K562 (cell line): ENCODE data around the gene RIT2. TPM values are rescaled to one million over a fixed set of nuclear protein-coding genes. Genes with fewer than 3 reads are reported as not detected.

Experiments
- ATAC-seq: fragments of 200-7000 bp; cut with Tn5 transposase; 3 replicates; pipeline ENCODE4 v1.9.1; 2020; ENCODE audit warnings: moderate library complexity
- BruUV-seq: library from RNA; stranded (reverse); fragments of 400-500 nt; replicated peaks from 2 replicates; lab custom pipeline; 2021; lab: Mats Ljungman, UMichigan
- CTCF ChIA-PET: fragments of 300-600 bp; formaldehyde crosslinking; extraction: SDS; loops from one replicate; lab custom pipeline; 2021; ENCODE audit warnings: low intra/inter-chr PET ratio; lab: Yijun Ruan, JAX
- POLR2A ChIA-PET: fragments of 300-600, 350-650 bp; sonication (Branson Sonifier 250); formaldehyde crosslinking; extraction: SDS; loops from one replicate; lab custom pipeline; 2021; ENCODE audit warnings: antibody characterized with exemption, inconsistent platforms; lab: Yijun Ruan, JAX
- DNase-seq, 4 experiments: peaks; one replicate each; pipeline versions ENCODE4 v3.0.0 to v3.0.0-alpha.2; 2011 to 2018; ENCODE audit warnings: low spot score in 3 of 4, mixed read lengths in 3 of 4; ENCODE audit errors: extremely low read depth in 1 of 4
- FAIRE-seq: peaks from 2 replicates; lab custom pipeline; 2011; peaks lifted over from hg19 to GRCh38; lab: Jason Lieb, UNC
- H2AFZ ChIP-seq: 2 replicates; pipeline ENCODE4 v1.6.0; 2011; ENCODE audit warnings: low read depth, low read length, control low read depth, inconsistent platforms
- H3K27ac ChIP-seq: fragments of 200-600 bp; 3 replicates; pipeline ENCODE4 v1.8.0; 2011; ENCODE audit warnings: low read depth, mild to moderate bottlenecking, control low read depth, inconsistent platforms, low read length, moderate library complexity, mixed read lengths; ENCODE audit errors: extremely low read depth
- H3K27me3 ChIP-seq, 2 experiments: fragments of 300-600 bp in 1 of 2; 2 replicates in 1 of 2; 3 replicates in 1 of 2; pipeline versions ENCODE4 v1.6.0 to v1.8.0; 2011; ENCODE audit warnings: inconsistent platforms in 2 of 2, low read length in 2 of 2, mild to moderate bottlenecking in 1 of 2, mixed read lengths in 1 of 2, moderate library complexity in 1 of 2; ENCODE audit not compliant: control insufficient read depth in 2 of 2, insufficient read depth in 2 of 2
- H3K36me3 ChIP-seq: fragments of 300-600 bp; 3 replicates; pipeline ENCODE4 v1.8.0; 2011; ENCODE audit warnings: mild to moderate bottlenecking, low read length, inconsistent platforms; ENCODE audit not compliant: control insufficient read depth, insufficient read depth
- H3K4me1 ChIP-seq, 2 experiments: fragments of 200-600 bp in 1 of 2; replicated peaks in 1 of 2; 2 replicates in 1 of 2; 3 replicates in 1 of 2; pipeline versions ENCODE4 v1.5.1 to v1.8.0; 2011; ENCODE audit warnings: inconsistent platforms in 2 of 2, low read length in 2 of 2, mild to moderate bottlenecking in 1 of 2, mixed read lengths in 1 of 2, moderate library complexity in 1 of 2; ENCODE audit not compliant: control insufficient read depth in 2 of 2, insufficient read depth in 2 of 2
- H3K4me2 ChIP-seq: 2 replicates; pipeline ENCODE4 v1.6.1; 2011; ENCODE audit warnings: low read length, control low read depth, inconsistent platforms, mixed read lengths; ENCODE audit not compliant: insufficient read depth
- H3K4me3 ChIP-seq: fragments of 200-600 bp; sonication (generic), shearing (Covaris generic); 2 replicates; pipeline ENCODE4 v1.5.1; 2016; ENCODE audit warnings: control low read depth, inconsistent platforms
- H3K79me2 ChIP-seq: fragments of 200-600 bp; 3 replicates; pipeline ENCODE4 v1.8.0; 2011; ENCODE audit warnings: low read length, inconsistent platforms; ENCODE audit not compliant: control insufficient read depth, insufficient read depth
- H3K9ac ChIP-seq, 2 experiments: 2 replicates each; pipeline versions ENCODE4 v1.6.0 to v1.6.1; 2011; ENCODE audit warnings: low read depth in 2 of 2, low read length in 2 of 2, control low read depth in 1 of 2, inconsistent platforms in 1 of 2, mild to moderate bottlenecking in 1 of 2, mixed read lengths in 1 of 2; ENCODE audit not compliant: insufficient read depth in 1 of 2
- H3K9me1 ChIP-seq: one replicate; pipeline ENCODE4 v1.6.0; 2011; ENCODE audit warnings: inconsistent platforms, mild to moderate bottlenecking, low read length, moderate library complexity; ENCODE audit not compliant: control insufficient read depth, insufficient read depth
- H3K9me3 ChIP-seq: replicated peaks from 2 replicates; pipeline ENCODE4 v1.5.1; 2011; ENCODE audit warnings: low read depth, low read length, inconsistent platforms; ENCODE audit not compliant: control insufficient read depth, insufficient read depth
- H4K20me1 ChIP-seq: replicated peaks from 2 replicates; pipeline ENCODE4 v1.6.1; 2011; ENCODE audit warnings: low read length, inconsistent platforms, mixed read lengths; ENCODE audit not compliant: control insufficient read depth, insufficient read depth
- BRF1 ChIP-seq: IDR thresholded peaks from 3 replicates; pipeline ENCODE4 v1.6.1; 2011; ENCODE audit warnings: borderline replicate concordance, mild to moderate bottlenecking; ENCODE audit not compliant: insufficient read length; ENCODE audit errors: extremely low read depth
- HNRNPL ChIP-seq: fragments of 200-400 bp; formaldehyde crosslinking; IDR thresholded peaks from 2 replicates; pipeline ENCODE4 v1.6.1; 2017; ENCODE audit warnings: low read depth, mild to moderate bottlenecking, low read length
- KAT7 ChIP-seq: sonication (generic); formaldehyde crosslinking; IDR thresholded peaks from 2 replicates; pipeline ENCODE4 v1.8.0; 2022; ENCODE audit warnings: missing genetic modification reagents, mild to moderate bottlenecking, borderline replicate concordance
- MEIS2 ChIP-seq: fragments of 450-650 bp; IDR thresholded peaks from 2 replicates; pipeline ENCODE4 v1.6.1; 2014; ENCODE audit warnings: mild to moderate bottlenecking; ENCODE audit not compliant: partially characterized antibody
- MNT ChIP-seq, 2 experiments: fragments of 450-650 bp; conservative IDR thresholded peaks; 2 replicates each; pipeline ENCODE4 v1.6.1; 2017; ENCODE audit warnings: mild to moderate bottlenecking in 2 of 2, moderate library complexity in 2 of 2
- STAG1 ChIP-seq: sonication (generic); formaldehyde crosslinking; IDR thresholded peaks from 2 replicates; pipeline ENCODE4 v1.5.0; 2020; ENCODE audit warnings: missing genetic modification reagents, borderline replicate concordance
- ZHX1 ChIP-seq: fragments of 150-350 bp; conservative IDR thresholded peaks from 2 replicates; pipeline ENCODE4 v1.6.1; 2014; ENCODE audit warnings: low read length
- ZNF76 ChIP-seq: fragments of 250-450 bp; sonication (Bioruptor Pico); IDR thresholded peaks from 2 replicates; pipeline ENCODE4 v1.4.0; 2020; ENCODE audit warnings: mild to moderate bottlenecking, moderate library complexity, borderline replicate concordance
- WGBS: fragments of 100-300 bp; shearing (Covaris generic); methylation state at CpG from one replicate; pipeline ENCODE4 v1.1.6; 2016; ENCODE audit warnings: low coverage, mixed read lengths; ENCODE audit not compliant: insufficient coverage; ENCODE audit errors: missing lambda C conversion rate; 5-methylcytosine and 5-hydroxymethylcytosine counted together
- in situ Hi-C: fragments of 300-500 bp; cut with MboI; formaldehyde crosslinking; loops from 4 replicates; pipeline ENCODE4 v1.15.0; 2018; ENCODE audit warnings: inconsistent platforms, mixed read lengths
- intact Hi-C: fragments of 100-400 bp; cut with micrococcal nuclease; formaldehyde crosslinking; loops from 2 replicates; pipeline ENCODE4 v1.14.2; 2022
- polyA plus RNA-seq, 8 experiments: library from polyadenylated mRNA; depleted of rRNA in 4 of 8; stranded (reverse) in 5 of 8; unstranded in 3 of 8; fragments of >200 nt; fragmentation: Nextera tagmentation in 2 of 8; fragmentation: Illumina TruSeq in 1 of 8; extraction: Ambion mirVana in 2 of 8; extraction: Trizol in 1 of 8; gene quantifications; 2 replicates each; pipeline versions ENCODE4 v1.2.1 to v1.2.3, GENCODE V29; 2011 to 2014; ENCODE audit warnings: inconsistent platforms in 1 of 8, missing spikeins in 1 of 8
- total RNA-seq, 7 experiments: library from RNA; depleted of rRNA in 6 of 7; stranded (reverse); fragments of >200 nt in 6 of 7; fragmentation: Illumina TruSeq in 2 of 7; extraction: Trizol in 2 of 7; gene quantifications; 2 replicates each; pipeline versions ENCODE4 v1.2.1 to v1.2.3, GENCODE V29; 2011 to 2021; ENCODE audit warnings: low replicate concordance in 1 of 7
- TF ChIP-seq, protein P1 (sequence below): IDR thresholded peaks from 2 replicates; pipeline ENCODE4 v1.6.1; 2011; ENCODE audit warnings: borderline replicate concordance, low read depth, mild to moderate bottlenecking, moderate library complexity, low read length; ENCODE audit not compliant: insufficient read depth, poor library complexity, severe bottlenecking
- TF ChIP-seq, protein P2 (sequence below): fragments of 200-800 bp; sonication (Bioruptor generic); IDR thresholded peaks from 2 replicates; pipeline ENCODE4 v1.6.1; 2016; ENCODE audit warnings: missing genetic modification characterization, missing compliant biosample characterization

RIT2 gene
- total and polyA plus RNA-seq, 9 of the 15 experiments (the other 6 are each of a cell fraction or from before 2014, with no cell fraction given) = not detected

DNA sequence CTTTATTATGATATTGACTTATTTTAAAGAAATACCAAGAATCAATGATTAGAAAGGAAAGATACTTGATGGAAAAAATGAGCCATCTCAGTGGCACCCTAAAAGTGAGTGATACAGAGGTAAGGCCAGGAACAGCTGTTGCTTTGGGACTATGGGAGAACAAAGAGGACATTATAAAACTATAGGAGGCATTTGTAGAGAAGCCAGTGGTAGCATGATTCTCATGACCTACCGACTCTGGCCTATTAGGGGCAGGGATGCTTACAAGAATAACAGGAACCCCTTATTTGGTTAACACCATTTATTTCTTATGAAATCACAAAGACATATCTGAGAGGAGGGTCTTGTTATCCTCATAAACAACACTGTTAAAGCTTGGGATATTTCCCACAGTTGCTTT is 162.2 kb downstream of the RIT2 start:
- Histone ChIP-seq H3K4me2 (no peak overlapping the region), H3K4me1 (no peaks in the 10 kb centered on the region), H3K27ac (no peak overlapping the region), H4K20me1 (no peaks in the 10 kb centered on the region), H3K4me3 (no peak overlapping the region), H2AFZ (no peak overlapping the region), H3K36me3 (no peaks in the 10 kb centered on the region), H3K9ac (no peak overlapping the region), H3K9me1 (no peaks in the 10 kb centered on the region), H3K27me3 (no peaks in the 10 kb centered on the region), H3K79me2 (no peaks in the 10 kb centered on the region), H3K9me3 (no peaks in the 10 kb centered on the region)
- WGBS = 0% methylated on average over 1 of the region's 1 CpG
- BruUV-seq = no TSS peak
- intact Hi-C loops = no loop called here
- DNase-seq = no peak
- no peak for ATAC-seq
- no peak for FAIRE-seq
- POLR2A ChIA-PET = no interaction called here
- CTCF ChIA-PET = no interaction called here
- in situ Hi-C loops = no loop called here
- TF ChIP-seq KAT7 (CRISPR knock-in tag) (no peak), ZHX1 (no peak), BRF1 (no peak), STAG1 (CRISPR knock-in tag) (no peak), MNT (conservative IDR thresholded peaks at IDR 0.05) (no peak), HNRNPL (no peak), ZNF76 (CRISPR knock-in tag) (no peak), MEIS2 (no peak)
- TF ChIP-seq, protein P1, sequence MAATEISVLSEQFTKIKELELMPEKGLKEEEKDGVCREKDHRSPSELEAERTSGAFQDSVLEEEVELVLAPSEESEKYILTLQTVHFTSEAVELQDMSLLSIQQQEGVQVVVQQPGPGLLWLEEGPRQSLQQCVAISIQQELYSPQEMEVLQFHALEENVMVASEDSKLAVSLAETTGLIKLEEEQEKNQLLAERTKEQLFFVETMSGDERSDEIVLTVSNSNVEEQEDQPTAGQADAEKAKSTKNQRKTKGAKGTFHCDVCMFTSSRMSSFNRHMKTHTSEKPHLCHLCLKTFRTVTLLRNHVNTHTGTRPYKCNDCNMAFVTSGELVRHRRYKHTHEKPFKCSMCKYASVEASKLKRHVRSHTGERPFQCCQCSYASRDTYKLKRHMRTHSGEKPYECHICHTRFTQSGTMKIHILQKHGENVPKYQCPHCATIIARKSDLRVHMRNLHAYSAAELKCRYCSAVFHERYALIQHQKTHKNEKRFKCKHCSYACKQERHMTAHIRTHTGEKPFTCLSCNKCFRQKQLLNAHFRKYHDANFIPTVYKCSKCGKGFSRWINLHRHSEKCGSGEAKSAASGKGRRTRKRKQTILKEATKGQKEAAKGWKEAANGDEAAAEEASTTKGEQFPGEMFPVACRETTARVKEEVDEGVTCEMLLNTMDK = no peak
- TF ChIP-seq, protein P2, sequence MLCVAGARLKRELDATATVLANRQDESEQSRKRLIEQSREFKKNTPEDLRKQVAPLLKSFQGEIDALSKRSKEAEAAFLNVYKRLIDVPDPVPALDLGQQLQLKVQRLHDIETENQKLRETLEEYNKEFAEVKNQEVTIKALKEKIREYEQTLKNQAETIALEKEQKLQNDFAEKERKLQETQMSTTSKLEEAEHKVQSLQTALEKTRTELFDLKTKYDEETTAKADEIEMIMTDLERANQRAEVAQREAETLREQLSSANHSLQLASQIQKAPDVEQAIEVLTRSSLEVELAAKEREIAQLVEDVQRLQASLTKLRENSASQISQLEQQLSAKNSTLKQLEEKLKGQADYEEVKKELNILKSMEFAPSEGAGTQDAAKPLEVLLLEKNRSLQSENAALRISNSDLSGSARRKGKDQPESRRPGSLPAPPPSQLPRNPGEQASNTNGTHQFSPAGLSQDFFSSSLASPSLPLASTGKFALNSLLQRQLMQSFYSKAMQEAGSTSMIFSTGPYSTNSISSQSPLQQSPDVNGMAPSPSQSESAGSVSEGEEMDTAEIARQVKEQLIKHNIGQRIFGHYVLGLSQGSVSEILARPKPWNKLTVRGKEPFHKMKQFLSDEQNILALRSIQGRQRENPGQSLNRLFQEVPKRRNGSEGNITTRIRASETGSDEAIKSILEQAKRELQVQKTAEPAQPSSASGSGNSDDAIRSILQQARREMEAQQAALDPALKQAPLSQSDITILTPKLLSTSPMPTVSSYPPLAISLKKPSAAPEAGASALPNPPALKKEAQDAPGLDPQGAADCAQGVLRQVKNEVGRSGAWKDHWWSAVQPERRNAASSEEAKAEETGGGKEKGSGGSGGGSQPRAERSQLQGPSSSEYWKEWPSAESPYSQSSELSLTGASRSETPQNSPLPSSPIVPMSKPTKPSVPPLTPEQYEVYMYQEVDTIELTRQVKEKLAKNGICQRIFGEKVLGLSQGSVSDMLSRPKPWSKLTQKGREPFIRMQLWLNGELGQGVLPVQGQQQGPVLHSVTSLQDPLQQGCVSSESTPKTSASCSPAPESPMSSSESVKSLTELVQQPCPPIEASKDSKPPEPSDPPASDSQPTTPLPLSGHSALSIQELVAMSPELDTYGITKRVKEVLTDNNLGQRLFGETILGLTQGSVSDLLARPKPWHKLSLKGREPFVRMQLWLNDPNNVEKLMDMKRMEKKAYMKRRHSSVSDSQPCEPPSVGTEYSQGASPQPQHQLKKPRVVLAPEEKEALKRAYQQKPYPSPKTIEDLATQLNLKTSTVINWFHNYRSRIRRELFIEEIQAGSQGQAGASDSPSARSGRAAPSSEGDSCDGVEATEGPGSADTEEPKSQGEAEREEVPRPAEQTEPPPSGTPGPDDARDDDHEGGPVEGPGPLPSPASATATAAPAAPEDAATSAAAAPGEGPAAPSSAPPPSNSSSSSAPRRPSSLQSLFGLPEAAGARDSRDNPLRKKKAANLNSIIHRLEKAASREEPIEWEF (CRISPR knock-in tag) = no peak
